Endothelial cell of umbilical vein (primary cell): Measurements from ENCODE around the gene SH3TC1. TPM values are rescaled to one million over a fixed set of nuclear protein-coding genes. Genes with fewer than 3 reads are reported as not detected.

ENCODE experiments used
- BruUV-seq: library from RNA; stranded (reverse); fragments of 400-500 nt; replicated peaks from 2 replicates; lab custom pipeline; 2021; lab: Mats Ljungman, UMichigan
- CTCF ChIA-PET: fragments of 300-600, 350-600 bp; sonication (Branson Sonifier 250); formaldehyde crosslinking; loops from one replicate; lab custom pipeline; 2021; ENCODE audit warnings: antibody characterized with exemption, inconsistent platforms; lab: Charles Lee
- POLR2A ChIA-PET: fragments of 300-600, 350-600 bp; sonication (Branson Sonifier 250); formaldehyde crosslinking; loops from one replicate; lab custom pipeline; 2021; ENCODE audit warnings: antibody characterized with exemption, inconsistent platforms; lab: Charles Lee
- DNase-seq: peaks from one replicate; pipeline ENCODE4 v3.0.0-alpha.2; 2011; ENCODE audit warnings: low read depth, low spot score
- FAIRE-seq: peaks from 2 replicates; lab custom pipeline; 2011; peaks lifted over from hg19 to GRCh38; lab: Jason Lieb, UNC
- H2AFZ ChIP-seq: 2 replicates; pipeline ENCODE4 v1.6.0; 2012; ENCODE audit warnings: low read depth, low read length, control low read depth, inconsistent platforms
- H3K27ac ChIP-seq: 2 replicates; pipeline ENCODE4 v1.5.1; 2011; ENCODE audit warnings: low read depth, mild to moderate bottlenecking, control low read depth, low read length, moderate library complexity; ENCODE audit not compliant: insufficient read depth
- H3K27me3 ChIP-seq, 2 experiments: 2 replicates each; pipeline versions ENCODE4 v1.6.0 to v1.6.1; 2011; ENCODE audit warnings: low read length in 2 of 2, mixed read lengths in 1 of 2; ENCODE audit not compliant: control insufficient read depth in 2 of 2, insufficient read depth in 2 of 2
- H3K36me3 ChIP-seq, 2 experiments: 2 replicates in 1 of 2; 3 replicates in 1 of 2; pipeline ENCODE4 v1.5.1; 2011; ENCODE audit warnings: low read length in 2 of 2, mild to moderate bottlenecking in 1 of 2, moderate library complexity in 1 of 2; ENCODE audit not compliant: control insufficient read depth in 2 of 2, insufficient read depth in 2 of 2; ENCODE audit errors: extremely low read depth in 1 of 2
- H3K4me1 ChIP-seq: 3 replicates; pipeline ENCODE4 v1.5.1; 2011; ENCODE audit warnings: mild to moderate bottlenecking, low read length; ENCODE audit not compliant: control insufficient read depth, insufficient read depth; ENCODE audit errors: extremely low read depth
- H3K4me2 ChIP-seq: 2 replicates; pipeline ENCODE4 v1.6.1; 2011; ENCODE audit warnings: low read length, control low read depth, mixed read lengths; ENCODE audit not compliant: insufficient read depth
- H3K4me3 ChIP-seq, 3 experiments: fragments of 200-600 bp in 1 of 3; sonication (generic), shearing (Covaris generic) in 1 of 3; replicated peaks in 1 of 3; 2 replicates each; pipeline ENCODE4 v1.5.1; 2011 to 2016; ENCODE audit warnings: control low read depth in 3 of 3, low read length in 3 of 3, mild to moderate bottlenecking in 2 of 3, inconsistent platforms in 1 of 3, low read depth in 1 of 3, moderate library complexity in 1 of 3; ENCODE audit not compliant: insufficient read depth in 1 of 3
- H3K79me2 ChIP-seq: 2 replicates; pipeline ENCODE4 v1.6.0; 2012; ENCODE audit warnings: low read length, inconsistent platforms; ENCODE audit not compliant: control insufficient read depth, insufficient read depth
- H3K9ac ChIP-seq: replicated peaks from 2 replicates; pipeline ENCODE3; 2011; ENCODE audit warnings: low read length, control low read depth; ENCODE audit not compliant: insufficient read depth; ENCODE audit errors: extremely low read depth
- H3K9me1 ChIP-seq: replicated peaks from 3 replicates; pipeline ENCODE4 v1.6.0; 2011; ENCODE audit warnings: mild to moderate bottlenecking, low read length; ENCODE audit not compliant: control insufficient read depth, insufficient read depth; ENCODE audit errors: extremely low read depth
- H3K9me3 ChIP-seq: replicated peaks from 2 replicates; pipeline ENCODE4 v1.5.1; 2012; ENCODE audit warnings: low read length, inconsistent platforms; ENCODE audit not compliant: control insufficient read depth, insufficient read depth
- H4K20me1 ChIP-seq: replicated peaks from 2 replicates; pipeline ENCODE3; 2011; ENCODE audit warnings: mild to moderate bottlenecking, low read length; ENCODE audit not compliant: control insufficient read depth, insufficient read depth; ENCODE audit errors: extremely low read depth
- CTCF ChIP-seq, 2 donors: IDR thresholded peaks; 1 replicate in 1 of 2; 2 replicates in 1 of 2; pipeline ENCODE4 v1.5.1; 2011; ENCODE audit warnings: low read length in 2 of 2, mild to moderate bottlenecking in 2 of 2, moderate library complexity in 2 of 2, control low read depth in 1 of 2, inconsistent platforms in 1 of 2, low read depth in 1 of 2; ENCODE audit not compliant: insufficient read depth in 1 of 2; ENCODE audit errors: extremely low read depth in 1 of 2
- EZH2 ChIP-seq: IDR thresholded peaks from 2 replicates; pipeline ENCODE4 v1.6.1; 2012; ENCODE audit warnings: borderline replicate concordance, low read depth, mild to moderate bottlenecking, moderate library complexity, low read length, inconsistent platforms; ENCODE audit not compliant: severe bottlenecking
- FOS ChIP-seq: IDR thresholded peaks from 2 replicates; pipeline ENCODE4 v1.6.1; 2011; ENCODE audit warnings: mild to moderate bottlenecking, low read length, moderate library complexity, borderline replicate concordance; ENCODE audit not compliant: insufficient read depth
- JUN ChIP-seq: IDR thresholded peaks from 2 replicates; pipeline ENCODE4 v1.6.1; 2011; ENCODE audit warnings: borderline replicate concordance, low read depth; ENCODE audit not compliant: insufficient read length, insufficient read depth
- MAX ChIP-seq: IDR thresholded peaks from 2 replicates; pipeline ENCODE4 v1.6.1; 2011; ENCODE audit not compliant: insufficient read depth, insufficient read length
- MYC ChIP-seq: IDR thresholded peaks from one replicate; pipeline ENCODE4 v1.6.1; 2011; ENCODE audit warnings: mild to moderate bottlenecking, low read depth, low read length
- POLR2A ChIP-seq: IDR thresholded peaks from 2 replicates; pipeline ENCODE4 v1.6.1; 2012; ENCODE audit warnings: low read depth, mild to moderate bottlenecking, control low read depth, low read length
- POLR2AphosphoS5 ChIP-seq: IDR thresholded peaks from 2 replicates; pipeline ENCODE4 v1.6.1; 2012; ENCODE audit warnings: low read depth, mild to moderate bottlenecking, control low read depth, low read length, moderate library complexity; ENCODE audit not compliant: insufficient read depth
- dilution Hi-C: fragments of 300-500 bp; cut with MboI; formaldehyde crosslinking; loops from one replicate; pipeline ENCODE4 v1.15.0; 2019; ENCODE audit warnings: low sequenced_read_pairs; ENCODE audit not compliant: extremely low pct_ligation_motif_present
- intact Hi-C: fragments of 100-400 bp; cut with micrococcal nuclease; formaldehyde crosslinking; loops from one replicate; pipeline ENCODE4 v1.10.0; 2022
- polyA plus RNA-seq, 4 experiments: library from polyadenylated mRNA; depleted of rRNA in 3 of 4; stranded (reverse) in 3 of 4; unstranded in 1 of 4; fragments of >200 nt; gene quantifications; 2 replicates each; pipeline versions ENCODE4 v1.2.1 to v1.2.3, GENCODE V29; 2011 to 2012; ENCODE audit warnings: missing spikeins in 1 of 4
- total RNA-seq: library from RNA; stranded (reverse); gene quantifications from 2 replicates; pipeline ENCODE4 v1.2.3, GENCODE V29; 2021

SH3TC1 gene
- total and polyA plus RNA-seq, 2 donors (not counting 3 experiments of a cell fraction or from before 2014, with no cell fraction given): 96.5 to 192 TPM

- Histone ChIP-seq H3K27ac (no peak overlapping the region), H2AFZ (no peak overlapping the region), H3K27me3 (no peaks in the 10 kb centered on the region), H4K20me1 (no peaks in the 10 kb centered on the region), H3K9ac (no peak overlapping the region), H3K79me2 (no peaks in the 10 kb centered on the region), H3K9me1 (no peaks in the 10 kb centered on the region), H3K9me3 (no peaks in the 10 kb centered on the region), H3K36me3 (no peaks in the 10 kb centered on the region), H3K4me1 (peaks cover 11% of the 10 kb centered on the region), H3K4me2 (no peak overlapping the region), H3K4me3 (no peak overlapping the region)
- no peak for DNase-seq
- intact Hi-C loops (loop anchor here (2.0 to 10.0 kb wide), 4 partner anchors 76 to 328 kb away; partner anchors contain the start of gene CPZ), dilution Hi-C loops (no loop called here)
- BruUV-seq: no TSS peak
- POLR2A ChIA-PET: no interaction called here
- TF ChIP-seq POLR2A: no peak
- no peak for TF ChIP-seq JUN
- no peak for TF ChIP-seq FOS
- no peak for TF ChIP-seq MYC
- TF ChIP-seq POLR2AphosphoS5: no peak
- TF ChIP-seq MAX: no peak
- no peak for TF ChIP-seq CTCF (IDR thresholded peaks at IDR 0.05; ENCODE audit: extremely low read depth in 1 of 2, insufficient read depth in 1 of 2, low read depth in 1 of 2, low read length in 2 of 2)
- no peak for TF ChIP-seq EZH2
- CTCF ChIA-PET: interaction anchor here (0.6 to 6.4 kb wide), 32 partner anchors 9 to 162 kb away, joined by 3 to 242 read pairs (median 8); no protein-coding TSS in a partner anchor
- no peak for FAIRE-seq
Observed at GRCh38 chr4:8266508-8266907, 67.4 kb downstream of the SH3TC1 start.
